Measurements from ENCODE around the gene ZNF503. TPM values are rescaled to one million over a fixed set of nuclear protein-coding genes. Genes with fewer than 3 reads are reported as not detected.
A peak's percentile ranks its signal among the peaks of the same experiment; 100 is the strongest.

ZNF503 gene
- total and polyA plus RNA-seq, 2 of the 8 experiments (the other 6 are each of a cell fraction or from before 2014, with no cell fraction given): 0.03 to 0.13 TPM

DNA sequence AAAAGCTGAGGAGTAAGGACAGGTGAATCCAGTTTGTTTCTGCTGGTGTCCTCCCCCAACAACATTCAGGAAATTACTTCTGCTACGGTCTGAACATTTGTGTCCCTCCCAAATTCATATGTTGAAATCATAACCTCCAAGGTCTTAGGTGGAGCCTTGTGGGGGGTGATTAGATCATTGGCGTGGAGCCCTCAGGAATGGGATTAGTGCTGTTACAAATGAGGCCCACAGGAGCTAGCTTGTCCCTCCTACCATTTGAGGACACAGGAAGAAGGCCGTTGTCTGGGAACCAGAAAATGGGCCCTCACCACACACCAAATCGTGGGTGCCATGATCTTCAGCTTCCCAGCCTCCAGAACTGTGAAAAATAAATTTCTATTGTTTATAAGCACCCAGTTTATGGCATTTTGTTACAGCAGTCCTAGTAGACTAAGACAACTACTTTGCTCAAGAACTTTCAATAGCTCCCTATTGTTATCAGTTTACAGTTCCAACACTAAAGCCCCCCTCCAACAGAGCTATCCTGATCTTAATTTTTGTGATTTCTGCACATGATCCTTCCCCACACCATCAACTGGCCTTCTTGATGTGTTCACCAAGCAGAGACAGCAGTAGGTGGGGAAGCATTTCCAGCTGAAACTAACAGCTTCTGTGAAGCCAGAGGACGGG lies 27.7 kb upstream of the ZNF503 start:
- no peaks in the 10 kb centered on the region for H3K36me3 ChIP-seq (ENCODE audit: control insufficient read depth in 2 of 4, insufficient read depth in 4 of 4, low read length in 3 of 4)
- H2AK5ac ChIP-seq (ENCODE audit: low read depth, low read length): no peak overlapping the region
- DNase-seq (ENCODE audit: low read depth in 1 of 2, low spot score in 2 of 2): no peak
- H3K27ac ChIP-seq (ENCODE audit: low read depth, low read length): no peak overlapping the region
- no peak overlapping the region for H3K56ac ChIP-seq (replicated peaks; ENCODE audit: insufficient read length, low read depth, low read length)
- H4K5ac ChIP-seq (ENCODE audit: insufficient read length, low read depth, low read length): no peak overlapping the region
- H3K18ac ChIP-seq (ENCODE audit: extremely low read depth, low read length): no peak overlapping the region
- H2BK15ac ChIP-seq (ENCODE audit: low read length): no peak overlapping the region
- no peaks in the 10 kb centered on the region for H3K79me2 ChIP-seq (ENCODE audit: control insufficient read depth in 1 of 2, insufficient read depth in 2 of 2, low read length in 2 of 2)
- FAIRE-seq: no peak
- no peak overlapping the region for H2BK20ac ChIP-seq (ENCODE audit: low read length)
- TF ChIP-seq BACH1 (IDR thresholded peaks at IDR 0.05; ENCODE audit: low read length): no peak
- TF ChIP-seq POLR2A (IDR thresholded peaks at IDR 0.05; ENCODE audit: control extremely low read depth in 1 of 2, low read depth in 2 of 2, low read length in 2 of 2): no peak
- no peak for TF ChIP-seq SUZ12 (IDR thresholded peaks at IDR 0.05; ENCODE audit: low read length)
- no peak for TF ChIP-seq POLR2AphosphoS5 (IDR thresholded peaks at IDR 0.05; ENCODE audit: low read depth, low read length)
- 0 out of 8 replicates have a peak overlapping the region, but pooled peaks of 1 of the 4 experiments have one; percentile 20 for H3K4me3 ChIP-seq (ENCODE audit: extremely low read depth in 1 of 4, insufficient read depth in 2 of 4, low read depth in 3 of 4, low read length in 4 of 4)
- no peaks in the 10 kb centered on the region for H3K79me1 ChIP-seq (ENCODE audit: low read depth, low read length)
- no peaks in the 10 kb centered on the region for H3K9me3 ChIP-seq (ENCODE audit: insufficient read depth in 2 of 2, low read depth in 1 of 2, low read length in 1 of 2)
- H3K4me1 ChIP-seq (replicated peaks in 1 of 4; ENCODE audit: control insufficient read depth in 3 of 4, insufficient read depth in 4 of 4, low read length in 3 of 4): peaks cover 5 to 13% (median 8%) of the 10 kb centered on the region in 4 experiments
- no peak overlapping the region for H3K23ac ChIP-seq (ENCODE audit: insufficient read length)
- peaks cover 7% of the 10 kb centered on the region in 2 experiments for H4K20me1 ChIP-seq (replicated peaks in 1 of 2; ENCODE audit: control insufficient read depth in 1 of 2, insufficient read depth in 2 of 2, low read length in 2 of 2)
- H2BK12ac ChIP-seq (ENCODE audit: low read depth, low read length): no peak overlapping the region
- peaks cover 4% of the 10 kb centered on the region; the same call in 1 of the 2 replicates for H3K23me2 ChIP-seq (ENCODE audit: low read depth, low read length)
- H2AFZ ChIP-seq (ENCODE audit: low read length): no peak overlapping the region
- no peak overlapping the region for H3K4ac ChIP-seq (replicated peaks; ENCODE audit: insufficient read length, low read depth, low read length)
- POLR2A ChIA-PET (ENCODE audit: partially characterized antibody): interaction anchor here (0.7 to 1.6 kb wide), 3 partner anchors 12 to 28 kb away, joined by 3 to 9 read pairs (median 3); partner anchors contain the start of gene ZNF503
- CTCF ChIA-PET (ENCODE audit: partially characterized antibody): interaction anchor here (1.1 to 2.8 kb wide), 6 partner anchors 9 to 604 kb away, joined by 3 to 16 read pairs (median 4); no protein-coding TSS in a partner anchor
- H2BK5ac ChIP-seq (ENCODE audit: low read depth, low read length): no peak overlapping the region
- no peak overlapping the region for H4K8ac ChIP-seq (ENCODE audit: extremely low read depth, insufficient read depth, low read length)
- no peak overlapping the region for H3K9ac ChIP-seq (replicated peaks in 1 of 4; ENCODE audit: extremely low read depth in 1 of 4, low read depth in 3 of 4, low read length in 3 of 4)
- WGBS, 2 experiments (ENCODE audit: extremely low coverage in 1 of 2, insufficient coverage in 1 of 2, insufficient read length in 1 of 2, insufficient replicate concordance in 2 of 2, low coverage in 1 of 2, low lambda C conversion rate in 2 of 2, missing lambda C conversion rate in 1 of 2): 90% methylated on average over 5 of the region's 5 CpGs; no CpG with 5 or more reads in 1 of the 2 experiments
- H3K4me2 ChIP-seq (ENCODE audit: insufficient read depth in 1 of 2, low read depth in 2 of 2, low read length in 2 of 2): no peak overlapping the region; a peak in 1 of 4 replicates
- H3K27me3 ChIP-seq (replicated peaks in 1 of 4; ENCODE audit: control insufficient read depth in 3 of 4, extremely low read depth in 1 of 4, insufficient read depth in 3 of 4, low read length in 3 of 4): peaks cover 47 to 84% (median 74%) of the 10 kb centered on the region in 4 experiments
- no peak overlapping the region for H4K91ac ChIP-seq (replicated peaks; ENCODE audit: insufficient read length, low read length)
- H3K14ac ChIP-seq (ENCODE audit: insufficient read length): no peak overlapping the region
- H2BK120ac ChIP-seq (replicated peaks; ENCODE audit: low read depth, low read length): no peak overlapping the region
